GM18519 (cell line): ENCODE measurements around the gene IFNAR1.
"Not testable (repeated sequence)": the region's sequence is repeated elsewhere in the genome, so short reads cannot be mapped to it uniquely, and the experiment has no call there.

Source experiments
- ATAC-seq: cut with Tn5 transposase; IDR thresholded peaks from one replicate; pipeline ENCODE4 v1.9.1; 2021; ENCODE audit warnings: mild to moderate bottlenecking, moderate library complexity; ENCODE audit not compliant: unreplicated experiment, low FRiP score

Gene IFNAR1

GRCh38 chr21:33305344-33305671 is 19.5 kb upstream of the IFNAR1 start:
- ATAC-seq, result no peak

DNA sequence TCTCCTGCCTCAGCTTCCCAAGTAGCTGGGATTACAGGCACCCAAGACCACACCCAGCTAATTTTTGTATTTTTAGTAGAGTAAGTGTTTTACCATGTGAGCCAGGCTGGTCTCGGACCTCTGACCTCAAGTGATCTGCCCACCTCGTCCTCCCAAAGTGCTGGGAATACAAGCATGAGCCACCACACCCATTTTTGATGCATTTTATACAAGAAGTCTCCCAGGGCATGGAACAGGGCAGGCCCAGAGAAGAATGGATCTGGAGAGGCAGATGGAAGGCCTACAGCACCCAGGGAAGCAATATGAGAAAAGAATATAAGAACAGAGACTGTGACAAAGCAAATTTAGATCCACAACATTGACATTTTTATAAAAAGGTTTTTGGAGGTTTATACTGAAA is 18.8 kb upstream of the IFNAR1 start:
- ATAC-seq, result no peak

- peak; percentile 73 for ATAC-seq
Observed at GRCh38 chr21:33308586-33309490, 15.9 kb upstream of the IFNAR1 start.

DNA sequence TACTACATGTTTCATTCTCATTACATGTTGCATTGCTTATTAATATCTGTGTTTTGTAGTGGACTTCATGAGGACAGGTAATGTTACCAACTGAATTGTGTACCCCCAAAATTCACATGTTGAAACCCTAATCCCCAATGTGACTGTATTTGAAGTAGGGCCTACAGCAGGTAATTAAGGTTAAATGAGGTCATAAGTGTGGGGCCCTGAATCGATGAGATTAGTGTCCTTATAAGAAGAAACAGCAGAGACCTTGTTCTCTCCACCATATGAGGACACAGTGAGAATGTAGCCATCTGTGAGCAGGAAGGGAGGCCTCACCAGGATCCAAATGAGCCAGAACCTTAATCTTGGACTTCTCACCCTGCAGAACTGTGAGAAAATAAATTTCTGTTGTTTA is 15.0 kb upstream of the IFNAR1 start:
- ATAC-seq, result no peak

DNA sequence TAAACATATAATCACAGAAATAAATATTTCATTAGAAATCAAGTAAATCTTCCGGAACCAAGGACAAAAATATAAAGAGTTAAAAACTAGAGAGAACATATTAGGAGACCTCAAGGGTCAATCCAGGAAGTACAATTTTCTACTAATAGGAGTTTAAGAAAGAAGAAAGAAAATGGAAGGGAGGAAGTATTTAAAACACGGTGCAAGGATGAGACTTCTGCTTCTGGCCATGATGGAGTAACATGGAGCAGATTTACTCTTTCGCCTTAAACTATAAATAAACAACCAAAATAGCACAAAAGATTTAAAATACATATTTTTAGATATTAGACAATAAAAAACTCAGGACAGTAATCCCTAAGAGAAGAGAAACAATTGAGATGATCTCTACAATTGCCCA is 12.6 kb upstream of the IFNAR1 start:
- ATAC-seq, result no peak

GRCh38 chr21:33313183-33313582 is 11.6 kb upstream of the IFNAR1 start:
- no peak for ATAC-seq

- no peak for ATAC-seq
Observed at GRCh38 chr21:33313611-33314010, 11.2 kb upstream of the IFNAR1 start.

DNA sequence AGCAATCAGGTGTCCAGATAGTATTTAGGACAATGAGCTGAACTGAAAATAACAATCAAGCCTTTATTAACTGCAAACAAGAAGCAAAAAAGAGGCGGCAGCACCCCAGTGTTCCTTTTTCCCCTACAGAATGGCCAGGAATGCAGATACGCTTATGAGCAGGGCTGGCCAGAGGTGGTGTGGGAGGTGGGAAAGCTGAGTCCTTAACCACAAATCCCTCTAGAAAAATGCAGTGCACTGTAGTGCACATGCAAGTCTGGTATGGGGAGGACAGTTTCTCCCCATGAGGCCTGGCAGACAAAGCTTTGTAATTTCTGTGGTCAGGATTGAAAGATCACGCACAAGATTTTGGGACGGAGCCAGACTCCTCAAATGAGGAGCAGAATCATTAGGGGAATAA is 10.7 kb upstream of the IFNAR1 start:
- no peak for ATAC-seq

- ATAC-seq, result no peak
Observed at GRCh38 chr21:33315946-33316710, 8.6 kb upstream of the IFNAR1 start.

DNA sequence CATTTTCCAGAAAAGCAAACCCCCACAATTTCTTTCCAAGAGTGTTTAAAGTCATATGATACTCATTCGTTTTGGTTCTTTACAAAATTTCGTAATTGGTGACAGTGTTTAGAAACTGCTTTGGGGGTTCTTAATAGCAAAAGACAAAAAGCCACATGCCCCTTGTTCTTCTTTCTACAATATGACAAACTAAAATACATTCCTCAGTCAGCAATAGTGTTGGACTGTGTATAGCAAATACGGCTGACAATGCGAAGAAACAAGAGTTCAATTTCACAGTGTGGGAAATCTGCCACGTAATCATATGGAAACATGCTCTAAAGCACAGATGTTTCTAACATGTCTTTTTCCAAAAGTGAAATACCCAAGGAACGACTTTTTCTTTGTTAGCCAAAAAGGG is 7.6 kb upstream of the IFNAR1 start:
- ATAC-seq, result no peak

DNA sequence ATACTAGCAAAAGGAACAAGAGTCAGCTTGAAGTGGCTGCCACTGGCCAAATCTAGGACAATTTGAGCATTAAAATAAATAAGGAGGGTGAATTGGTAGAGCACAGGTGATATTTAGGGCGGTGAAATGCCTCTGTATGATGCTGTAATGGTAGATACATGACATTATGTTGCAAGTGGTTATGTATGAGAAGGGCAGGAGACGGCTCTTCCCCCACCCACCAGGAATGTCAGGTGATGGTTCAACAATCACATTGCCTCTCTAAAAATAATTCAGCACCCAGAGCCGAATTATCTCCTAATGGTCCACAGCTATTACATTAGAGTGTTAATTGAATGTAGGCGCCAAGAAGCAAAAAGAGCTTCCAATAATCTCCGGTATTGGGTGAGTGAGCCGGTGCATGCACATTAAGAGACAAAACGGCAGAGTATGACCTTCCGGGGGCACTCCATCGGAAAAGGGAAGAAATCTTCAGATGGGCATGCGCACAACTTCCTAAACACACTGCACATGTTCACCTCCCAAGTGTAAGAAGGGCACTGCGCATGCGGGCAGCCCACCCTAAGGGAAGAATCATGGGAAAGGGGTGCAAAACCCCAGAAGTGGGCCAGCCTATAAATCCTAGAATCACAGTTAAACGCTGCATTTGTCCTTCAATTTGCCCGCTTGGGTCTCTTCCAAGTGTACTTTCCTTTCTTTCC is 6.8 kb upstream of the IFNAR1 start:
- ATAC-seq, result no peak

GRCh38 chr21:33321005-33321404 is 3.8 kb upstream of the IFNAR1 start:
- not testable (repeated sequence) for ATAC-seq

GRCh38 chr21:33323610-33324009 is 1.2 kb upstream of the IFNAR1 start:
- ATAC-seq, result not testable (repeated sequence)

- peak; percentile 18 for ATAC-seq
Observed at GRCh38 chr21:33325222-33326067, 675 bp downstream of the IFNAR1 start.

DNA sequence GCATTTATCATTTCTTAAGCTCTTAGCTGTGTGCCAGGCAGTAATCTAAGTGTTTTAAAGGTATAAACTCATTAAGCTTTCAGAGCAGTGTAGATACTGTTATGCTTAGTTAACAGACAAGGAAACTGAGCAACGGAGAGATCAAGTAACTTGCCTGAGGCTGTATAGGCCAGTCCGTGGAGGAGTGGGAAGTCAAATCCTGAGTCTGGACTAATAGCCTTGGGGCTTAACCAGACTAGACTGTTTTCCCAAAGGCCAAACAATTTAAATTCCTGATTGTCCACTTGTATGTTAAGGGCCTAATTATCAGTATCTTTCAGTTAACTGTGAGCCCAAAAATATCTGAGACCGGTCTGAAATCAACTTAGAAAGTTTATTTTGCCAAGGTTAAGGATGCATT is 2.6 kb downstream of the IFNAR1 start:
- ATAC-seq, result no peak

- ATAC-seq, result no peak
Observed at GRCh38 chr21:33327792-33328433, 3.1 kb downstream of the IFNAR1 start.

DNA sequence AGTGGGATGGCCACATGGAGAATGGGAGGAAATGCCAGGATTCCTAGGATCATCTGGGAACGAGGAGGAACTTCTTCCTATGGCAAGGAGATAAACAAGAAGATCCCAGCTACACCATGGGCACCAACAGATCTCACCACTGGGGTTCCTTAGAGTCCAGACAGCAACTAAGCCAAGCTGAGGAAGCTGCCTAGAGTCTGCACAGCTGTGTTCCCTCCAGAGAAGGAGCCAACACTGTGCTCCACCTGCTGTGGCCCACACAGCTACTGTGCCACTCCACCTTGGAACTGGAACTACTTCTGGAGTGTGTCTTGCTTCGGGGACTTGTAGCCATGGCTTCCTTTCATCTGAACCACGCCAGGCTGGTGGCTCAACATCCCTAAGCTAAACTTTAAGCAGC is 6.0 kb downstream of the IFNAR1 start:
- ATAC-seq, result no peak

DNA sequence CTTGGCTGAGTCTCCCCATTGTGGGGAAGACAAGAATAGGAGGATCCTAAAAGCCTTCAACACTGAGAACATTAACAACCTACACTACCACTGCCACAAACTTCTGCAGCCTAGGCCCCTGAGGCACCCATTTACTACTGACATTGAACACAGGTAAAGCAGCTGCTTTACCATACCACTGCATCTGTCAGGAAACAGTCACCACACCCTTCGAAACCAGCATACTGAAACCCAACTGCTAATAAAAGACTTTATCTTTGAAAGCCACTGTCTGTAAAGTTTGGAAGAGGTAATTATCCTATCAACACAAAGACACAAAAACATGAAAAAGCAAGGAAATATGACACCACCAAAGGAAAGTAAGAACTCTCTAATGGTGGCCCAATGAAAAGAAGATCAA is 7.4 kb downstream of the IFNAR1 start:
- peak; percentile 69 for ATAC-seq

DNA sequence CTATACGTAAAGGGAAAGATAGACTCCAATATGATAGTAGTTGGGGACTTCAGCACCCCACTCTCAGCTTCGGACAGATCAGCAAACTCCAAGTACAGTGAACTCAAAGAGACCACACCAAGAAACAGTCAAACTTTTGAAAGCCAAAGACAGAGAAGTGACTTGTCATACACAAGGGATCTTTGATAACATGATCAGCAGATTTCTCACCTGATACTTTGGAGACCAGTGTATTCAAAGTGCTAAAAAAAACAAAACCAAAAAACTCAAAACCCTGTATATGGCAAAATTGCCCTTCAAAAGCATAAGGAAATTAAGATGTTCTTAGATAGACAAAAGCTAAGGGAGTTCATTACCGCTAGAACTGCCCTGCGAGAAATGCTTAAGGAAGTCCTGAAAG is 9.4 kb downstream of the IFNAR1 start:
- ATAC-seq, result no peak

GRCh38 chr21:33334824-33335223 is 10.1 kb downstream of the IFNAR1 start:
- ATAC-seq, result no peak
